HG03378 (cell line): ENCODE results near the gene LEO1.

Experiments used
- ATAC-seq: cut with Tn5 transposase; IDR thresholded peaks from one replicate; pipeline ENCODE4 v1.9.1; 2021; ENCODE audit warnings: mild to moderate bottlenecking, moderate library complexity; ENCODE audit not compliant: unreplicated experiment

The LEO1 gene

DNA sequence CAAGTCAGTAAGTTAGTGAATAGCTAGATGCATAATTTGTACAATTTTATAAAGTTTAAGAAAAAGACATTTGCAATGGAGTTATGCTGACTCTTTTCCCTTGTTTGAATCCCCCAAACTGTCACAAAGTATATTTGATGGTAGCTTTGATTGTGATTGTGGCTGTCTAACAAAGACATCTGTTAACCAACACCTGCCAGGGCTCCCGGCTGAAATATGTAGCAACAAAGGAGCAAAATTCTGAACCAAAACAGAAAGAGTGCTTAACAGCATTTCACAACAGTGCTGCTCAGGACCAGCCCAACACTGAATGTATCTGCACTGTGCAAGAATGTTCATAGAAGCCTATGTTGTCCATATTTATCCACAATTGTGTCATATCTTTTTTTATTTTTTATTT, 39.4 kb downstream of the LEO1 start:
- no peak for ATAC-seq

- no peak for ATAC-seq
Measured at GRCh38 chr15:51931638-51932037, 39.9 kb downstream of the LEO1 start.

- ATAC-seq = no peak
Measured at GRCh38 chr15:51931016-51931415, 40.6 kb downstream of the LEO1 start.

- no peak for ATAC-seq
Measured at GRCh38 chr15:51926809-51927208, 44.8 kb downstream of the LEO1 start.

DNA sequence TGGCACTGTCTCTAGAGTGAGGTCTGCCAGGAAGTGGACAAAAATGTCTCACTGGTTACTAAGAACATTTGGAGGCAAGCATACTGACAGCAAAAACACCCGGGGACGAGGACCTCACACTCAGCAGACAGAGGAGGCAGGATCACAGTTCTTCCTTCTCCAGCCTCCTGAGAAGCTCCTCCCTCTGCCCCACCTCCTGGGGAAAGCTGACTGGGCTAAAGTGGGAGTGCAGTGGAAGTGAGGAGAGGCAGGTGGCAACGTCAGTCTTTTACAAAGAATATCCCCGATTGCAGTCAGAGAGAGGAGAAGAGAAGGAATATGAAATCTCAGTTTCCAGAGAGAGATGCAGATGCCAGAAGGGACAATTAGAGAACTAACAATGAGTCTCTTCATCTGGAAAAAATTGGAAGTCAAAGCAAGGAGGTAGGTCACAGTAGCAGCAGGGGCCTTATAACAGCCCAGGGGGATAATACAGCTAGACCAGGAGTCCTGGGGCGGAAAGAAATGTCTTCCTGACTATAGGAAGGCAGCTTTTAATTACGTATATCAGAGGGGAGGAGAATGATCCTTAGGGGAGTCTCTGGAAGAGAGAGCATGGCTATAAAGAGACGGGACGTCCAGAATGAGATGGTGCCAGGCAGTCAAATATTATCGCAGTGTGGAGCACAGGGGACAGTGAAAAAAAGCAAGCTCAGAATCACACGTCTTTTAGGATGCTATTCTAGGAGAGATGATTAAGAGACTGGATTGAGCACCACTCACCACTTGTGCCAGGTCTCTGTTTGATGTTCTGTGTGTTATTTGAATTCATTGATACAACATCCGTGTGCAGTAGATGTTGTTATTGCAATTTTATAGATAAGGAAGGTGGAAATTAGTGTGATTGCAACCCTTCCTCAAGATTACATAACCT, 47.2 kb downstream of the LEO1 start:
- ATAC-seq = no peak

DNA sequence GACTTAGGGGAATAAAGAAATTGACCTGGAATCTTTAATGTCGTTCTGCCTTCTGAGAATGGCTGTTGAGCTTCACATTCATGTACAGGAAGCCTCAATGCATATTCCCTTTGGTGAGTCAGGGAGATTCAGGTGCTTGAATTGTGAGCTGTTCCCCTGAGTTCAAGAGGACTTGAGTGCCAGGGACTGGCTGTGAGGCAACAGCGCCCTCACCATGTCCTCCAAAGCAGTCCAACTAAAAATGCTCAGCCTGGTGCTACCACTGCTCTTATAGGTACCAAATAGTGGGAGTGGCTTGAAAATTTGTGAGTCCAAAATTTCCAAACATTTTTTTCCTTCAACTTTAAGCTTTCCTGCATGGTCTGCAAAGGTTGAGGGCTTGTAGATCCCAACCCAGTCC, 54.1 kb downstream of the LEO1 start:
- ATAC-seq = no peak

- no peak for ATAC-seq
Measured at GRCh38 chr15:51912528-51912927, 59.0 kb downstream of the LEO1 start.

DNA sequence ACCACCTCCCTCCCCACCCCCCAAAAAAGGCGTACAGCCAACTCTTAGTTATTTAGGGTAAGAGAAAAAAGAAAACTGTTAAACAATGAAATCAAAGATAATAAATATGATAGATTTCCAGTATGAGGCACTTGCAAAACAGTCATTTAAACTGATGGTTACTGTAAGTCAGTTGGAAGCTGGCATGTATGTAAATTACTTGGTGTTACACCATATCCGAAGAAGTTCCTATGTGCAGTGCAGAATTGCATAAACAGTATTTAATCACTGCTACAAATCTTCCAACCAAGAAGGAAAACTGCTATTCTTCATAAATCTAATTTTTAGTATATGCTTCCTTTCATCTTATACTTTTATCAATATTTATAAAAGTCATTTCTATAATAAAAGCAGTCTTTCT, 62.0 kb downstream of the LEO1 start:
- no peak for ATAC-seq

- ATAC-seq = no peak
Measured at GRCh38 chr15:51908316-51908715, 63.3 kb downstream of the LEO1 start.

DNA sequence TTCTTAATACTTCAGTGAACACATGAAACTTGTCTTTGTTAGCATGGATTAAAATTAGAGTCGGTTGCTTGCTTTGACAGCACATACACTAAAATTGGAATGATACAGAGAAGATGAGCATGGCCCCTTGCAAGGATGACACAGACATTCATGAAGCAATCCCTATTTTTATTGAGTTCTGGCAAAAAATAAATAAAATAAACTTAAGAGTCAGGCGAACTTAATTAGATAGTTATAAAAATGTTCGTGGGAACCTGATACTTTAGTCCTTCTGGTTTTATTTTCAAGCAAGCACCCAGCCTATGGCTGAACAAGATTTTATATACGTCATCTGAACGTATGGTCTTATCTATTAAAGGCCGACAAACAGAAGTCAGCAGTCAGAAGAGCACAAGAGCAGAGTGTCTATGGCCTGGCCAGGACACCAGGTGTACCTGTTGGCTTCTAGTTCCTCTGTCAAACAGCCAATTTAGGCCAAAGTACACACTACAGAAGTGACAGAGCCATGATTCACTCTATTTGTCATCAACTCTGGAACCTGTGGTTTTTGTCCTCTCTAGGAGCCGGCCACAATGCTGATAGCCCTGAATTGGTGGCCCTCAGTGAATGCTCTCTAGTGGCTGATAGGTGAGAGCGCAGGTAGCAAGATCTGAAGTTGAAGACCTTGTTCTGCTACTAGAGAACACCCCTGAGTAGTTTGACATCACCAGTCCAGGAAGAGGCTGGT, 64.3 kb downstream of the LEO1 start:
- ATAC-seq = no peak

- ATAC-seq = no peak
Measured at GRCh38 chr15:51904931-51905330, 66.6 kb downstream of the LEO1 start.

GRCh38 chr15:51904421-51904820, 67.2 kb downstream of the LEO1 start:
- ATAC-seq = no peak

- ATAC-seq = no peak
Measured at GRCh38 chr15:51889486-51889885, 82.1 kb downstream of the LEO1 start.

GRCh38 chr15:51888593-51889195, 82.9 kb downstream of the LEO1 start:
- ATAC-seq = no peak
